HG03159 (cell line): ENCODE data around the gene IGF2R.
A peak's percentile ranks its signal among the peaks of the same experiment; 100 is the strongest.
"Not testable (repeated sequence)": the region's sequence is repeated elsewhere in the genome, so short reads cannot be mapped to it uniquely, and the experiment has no call there.

Source experiments
- ATAC-seq: cut with Tn5 transposase; IDR thresholded peaks from one replicate; pipeline ENCODE4 v1.9.1; 2021; ENCODE audit warnings: mild to moderate bottlenecking, moderate library complexity; ENCODE audit not compliant: unreplicated experiment

The IGF2R gene

GRCh38 chr6:160133441-160134336 is 164.8 kb downstream of the IGF2R start:
- ATAC-seq, result no peak

DNA sequence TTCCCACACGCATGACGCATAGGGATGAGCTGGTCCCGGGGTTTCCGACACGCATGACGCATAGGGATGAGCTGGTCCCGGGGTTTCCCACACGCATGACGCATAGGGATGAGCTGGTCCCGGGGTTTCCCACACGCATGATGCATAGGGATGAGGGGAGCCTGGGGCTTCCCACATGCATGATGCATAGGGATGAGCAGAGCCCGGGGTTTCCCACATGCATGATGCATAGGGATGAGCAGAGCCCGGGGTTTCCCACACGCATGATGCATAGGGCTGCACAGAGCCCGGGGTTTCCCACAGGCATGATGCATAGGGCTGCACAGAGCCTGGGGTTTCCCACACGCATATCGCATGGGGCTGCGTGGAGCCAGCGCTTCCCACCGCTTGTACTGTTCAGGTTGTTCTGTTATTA is 165.5 kb downstream of the IGF2R start:
- ATAC-seq, result not testable (repeated sequence)

GRCh38 chr6:160134779-160135547 is 166.1 kb downstream of the IGF2R start:
- ATAC-seq, result no peak

GRCh38 chr6:160135907-160136655 is 167.2 kb downstream of the IGF2R start:
- no peak for ATAC-seq

DNA sequence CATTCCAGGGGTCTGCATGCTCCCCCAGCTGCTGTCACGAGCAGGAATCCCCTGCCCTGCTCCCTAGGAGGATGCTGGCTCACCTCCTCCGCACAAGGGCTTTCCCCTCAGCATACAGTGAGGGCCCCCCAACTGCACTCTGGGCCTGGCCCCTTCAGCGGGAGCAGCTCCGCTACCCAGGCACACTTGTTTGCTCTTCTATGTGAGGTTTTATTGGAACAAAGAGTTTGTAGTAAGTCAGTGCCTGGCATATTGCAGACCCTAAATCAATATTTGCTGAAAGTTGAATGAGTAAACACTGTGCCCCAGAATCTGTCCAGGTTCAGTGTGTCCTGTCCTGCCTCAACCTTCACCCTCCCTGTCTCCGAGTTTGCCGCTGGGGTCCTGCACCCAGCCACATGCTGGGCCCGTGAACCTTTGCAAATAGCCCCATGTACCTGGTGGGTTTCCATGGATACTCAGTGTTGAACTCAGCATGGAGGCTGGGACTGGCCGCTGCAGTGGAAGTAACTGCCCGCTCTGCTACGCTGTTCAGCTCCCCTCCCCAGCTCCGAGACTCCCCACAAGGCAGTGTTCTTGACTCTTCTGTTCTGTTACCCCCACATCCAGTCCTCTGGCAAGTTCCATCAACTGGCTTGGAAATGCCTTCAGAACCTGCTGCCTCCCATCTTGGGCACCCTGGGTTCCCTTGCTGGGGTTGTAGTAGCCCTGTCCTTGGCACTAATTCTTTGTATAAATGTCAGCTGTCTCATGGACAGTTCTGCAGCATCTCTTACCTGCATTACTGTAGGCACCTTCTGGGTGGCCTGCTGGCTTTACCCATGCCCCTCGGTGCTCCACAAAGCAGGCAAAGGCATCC is 168.5 kb downstream of the IGF2R start:
- no peak for ATAC-seq

DNA sequence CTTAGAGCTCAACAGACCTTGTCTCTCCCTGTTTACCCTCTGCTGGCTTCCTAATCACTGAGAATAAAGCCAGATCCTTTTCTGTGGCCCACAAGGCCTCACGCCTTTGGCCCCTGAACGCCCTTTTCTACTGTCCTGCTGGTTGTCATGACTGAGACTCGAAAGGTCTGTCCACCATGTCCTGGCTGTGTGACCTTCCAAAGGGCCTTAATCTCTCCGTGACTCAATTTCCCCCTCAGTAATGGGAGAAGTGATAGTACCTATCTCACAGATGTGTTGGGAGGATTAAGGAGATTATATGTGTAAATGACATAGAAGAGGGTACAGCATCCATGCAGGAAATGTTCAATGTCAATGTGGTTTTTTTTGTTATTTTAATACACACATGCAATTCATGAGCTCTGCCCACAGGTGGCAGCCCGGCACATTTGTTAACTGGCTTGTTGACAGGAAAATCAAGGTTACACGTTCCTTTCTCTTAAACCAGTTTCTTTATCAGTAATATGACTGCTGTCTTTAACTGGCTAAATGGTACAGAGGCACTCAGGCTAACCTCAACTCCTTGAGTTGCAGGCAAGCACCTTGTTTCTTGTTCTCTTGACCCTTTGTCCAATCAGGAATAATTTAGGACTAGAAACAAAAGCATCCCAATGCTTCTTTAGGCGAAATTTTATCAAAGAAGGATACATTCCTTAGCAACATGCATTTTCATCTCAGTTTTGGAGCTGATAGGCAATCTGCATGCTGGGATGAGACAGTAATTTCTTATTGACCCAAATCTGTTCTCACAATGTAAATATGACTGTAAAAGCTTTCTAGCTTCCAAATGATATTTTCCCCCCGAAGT is 169.3 kb downstream of the IGF2R start:
- ATAC-seq, result peak; percentile 68

DNA sequence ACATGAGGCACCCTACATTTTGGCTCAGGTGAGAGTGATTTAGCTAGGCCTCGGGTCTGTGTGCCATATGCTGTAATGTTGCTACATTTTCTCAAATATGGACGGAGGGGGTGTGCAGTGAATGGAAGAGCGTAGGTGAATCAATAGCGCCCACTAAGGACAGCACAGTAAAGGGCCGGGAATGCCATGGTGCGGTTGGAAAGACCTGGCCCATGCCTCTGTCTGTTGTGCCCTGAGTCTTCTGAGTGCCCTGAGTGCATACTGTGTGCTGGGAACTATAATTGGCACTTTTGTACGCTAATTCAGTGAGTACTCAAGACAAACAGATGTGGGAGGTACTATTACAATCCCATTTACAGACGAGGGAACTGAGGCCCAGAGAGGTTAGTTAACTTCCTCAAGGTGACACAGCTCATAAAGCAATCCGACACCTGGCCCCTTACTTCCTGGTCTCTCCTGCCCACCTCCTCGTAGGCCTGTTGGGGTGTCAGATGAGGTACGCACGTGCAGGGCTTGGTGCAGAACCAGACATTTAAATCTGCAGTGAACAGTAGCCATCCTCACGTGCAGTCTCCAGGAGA is 170.0 kb downstream of the IGF2R start:
- ATAC-seq, result no peak

- ATAC-seq, result no peak
Observed at GRCh38 chr6:160139420-160139851, 170.6 kb downstream of the IGF2R start.

DNA sequence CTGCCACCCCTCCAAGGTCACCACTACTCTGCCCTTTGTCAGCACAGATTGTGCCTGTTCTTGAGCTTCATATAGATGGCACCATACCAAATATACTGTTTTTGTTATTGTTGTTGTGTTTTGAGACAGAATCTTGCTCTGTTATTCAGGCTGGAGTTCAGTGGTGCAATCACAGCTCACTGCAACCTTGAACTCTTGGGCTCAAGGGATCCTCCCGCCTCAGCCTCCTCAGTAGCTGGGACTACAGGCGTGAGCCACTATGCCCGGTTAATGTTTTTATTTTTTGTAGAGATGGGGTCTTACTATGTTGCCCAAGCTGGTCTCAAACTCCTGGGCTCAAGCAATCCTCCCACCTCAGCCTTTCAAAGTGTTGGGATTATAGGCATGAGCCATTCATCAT is 171.6 kb downstream of the IGF2R start:
- ATAC-seq, result not testable (repeated sequence)

DNA sequence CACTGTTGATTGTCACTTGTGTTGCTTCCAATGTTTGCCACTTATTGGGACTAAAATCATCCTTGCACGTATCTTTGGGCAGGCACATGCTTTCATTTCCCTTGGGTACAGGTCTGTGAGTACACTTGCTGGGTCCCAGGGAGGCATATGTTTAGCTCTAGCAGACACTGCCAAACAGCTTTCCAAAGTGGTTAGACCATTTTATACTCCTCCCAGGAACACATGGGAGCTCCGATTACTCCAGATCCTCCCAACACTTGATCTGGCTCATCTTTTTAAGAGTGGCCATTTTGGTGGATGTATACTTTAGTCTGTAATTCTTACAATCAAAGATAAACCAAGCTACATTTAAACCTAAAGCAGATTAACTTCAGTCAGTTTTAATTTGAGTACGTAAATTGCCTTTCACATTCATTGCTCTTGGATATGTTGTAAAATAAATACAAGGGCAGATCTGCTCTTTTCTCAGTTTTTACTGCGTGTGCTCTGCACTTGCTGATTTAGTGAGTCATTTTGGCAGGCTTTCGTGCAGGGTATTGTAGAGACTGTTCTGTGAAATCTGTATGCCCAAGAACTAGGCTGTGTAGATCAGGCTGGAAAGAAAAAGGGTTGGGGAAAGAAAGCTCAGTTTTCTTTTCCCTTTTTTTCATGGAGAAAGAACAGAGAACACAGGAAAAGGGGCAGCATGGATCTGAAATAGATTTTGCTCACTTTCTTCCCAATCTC is 172.3 kb downstream of the IGF2R start:
- ATAC-seq, result no peak

DNA sequence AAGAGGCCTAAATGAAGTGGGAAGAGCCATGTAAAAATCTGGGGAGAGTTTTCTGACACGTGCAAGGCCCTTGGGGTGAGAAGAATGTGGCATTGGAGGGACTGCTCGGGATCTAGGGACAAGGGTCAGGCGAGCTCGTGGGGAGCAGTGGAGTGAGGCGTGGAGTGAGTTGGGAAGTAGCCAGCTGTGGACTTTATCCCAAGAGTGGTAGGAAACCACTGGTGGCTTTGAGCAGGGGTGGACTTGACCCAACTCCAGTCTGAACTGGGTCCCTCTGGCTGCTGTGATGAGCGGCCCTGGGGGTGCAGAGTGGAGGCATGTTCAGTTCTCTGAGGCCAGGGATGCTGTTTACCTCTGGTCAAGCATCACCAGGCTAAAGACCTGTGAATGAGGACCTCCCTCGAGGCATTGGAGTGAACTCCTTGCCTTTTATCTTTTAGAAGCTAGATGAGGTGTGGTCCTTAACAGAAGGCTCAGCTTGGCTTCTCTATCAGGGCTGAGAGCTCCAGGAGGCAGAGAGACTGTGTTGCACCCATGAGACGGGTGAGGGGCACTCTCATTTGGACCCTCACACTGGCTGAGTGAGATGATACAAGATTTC is 173.3 kb downstream of the IGF2R start:
- ATAC-seq, result no peak

GRCh38 chr6:160146454-160147145 is 177.7 kb downstream of the IGF2R start:
- no peak for ATAC-seq

- ATAC-seq, result no peak
Observed at GRCh38 chr6:160147146-160147536, 178.3 kb downstream of the IGF2R start.

DNA sequence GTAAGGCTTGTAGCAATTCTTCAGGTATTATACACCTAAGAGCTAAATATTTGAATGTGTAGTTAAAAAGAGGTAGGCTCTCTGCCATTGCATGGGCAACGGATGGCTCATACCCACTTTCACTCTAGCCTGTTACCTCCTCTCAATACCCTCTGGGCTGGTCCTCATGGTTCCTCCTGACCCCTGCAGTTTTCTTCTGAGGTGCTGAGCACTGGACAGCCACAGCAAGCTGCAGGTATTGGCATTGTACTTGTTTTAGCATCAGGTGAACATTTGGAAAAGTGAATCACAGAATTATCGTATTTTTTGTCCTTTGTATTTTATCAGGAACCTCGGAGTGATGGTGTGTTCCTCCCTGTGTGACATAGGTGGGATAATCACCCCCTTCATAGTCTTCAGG is 185.6 kb downstream of the IGF2R start:
- no peak for ATAC-seq

- no peak for ATAC-seq
Observed at GRCh38 chr6:160156842-160157241, 188.0 kb downstream of the IGF2R start.

GRCh38 chr6:160160450-160160849 is 191.6 kb downstream of the IGF2R start:
- no peak for ATAC-seq
